Measurements from ENCODE around the gene RNF114. TPM values are rescaled to one million over a fixed set of nuclear protein-coding genes. Genes with fewer than 3 reads are reported as not detected.

Gene RNF114
- total and polyA plus RNA-seq, 2 experiments from 2014 or later: 53.0 to 158 TPM

- Histone ChIP-seq H3K4me3 (no peak overlapping the region), H3K27ac (no peak overlapping the region), H3K27me3 (no peaks in the 10 kb centered on the region), H3K36me3 (no peaks in the 10 kb centered on the region), H3K4me1 (ENCODE audit: low read depth) (peaks cover 12% of the 10 kb centered on the region), H3K9me3 (ENCODE audit: low read depth) (no peaks in the 10 kb centered on the region)
- TF ChIP-seq, protein P1, sequence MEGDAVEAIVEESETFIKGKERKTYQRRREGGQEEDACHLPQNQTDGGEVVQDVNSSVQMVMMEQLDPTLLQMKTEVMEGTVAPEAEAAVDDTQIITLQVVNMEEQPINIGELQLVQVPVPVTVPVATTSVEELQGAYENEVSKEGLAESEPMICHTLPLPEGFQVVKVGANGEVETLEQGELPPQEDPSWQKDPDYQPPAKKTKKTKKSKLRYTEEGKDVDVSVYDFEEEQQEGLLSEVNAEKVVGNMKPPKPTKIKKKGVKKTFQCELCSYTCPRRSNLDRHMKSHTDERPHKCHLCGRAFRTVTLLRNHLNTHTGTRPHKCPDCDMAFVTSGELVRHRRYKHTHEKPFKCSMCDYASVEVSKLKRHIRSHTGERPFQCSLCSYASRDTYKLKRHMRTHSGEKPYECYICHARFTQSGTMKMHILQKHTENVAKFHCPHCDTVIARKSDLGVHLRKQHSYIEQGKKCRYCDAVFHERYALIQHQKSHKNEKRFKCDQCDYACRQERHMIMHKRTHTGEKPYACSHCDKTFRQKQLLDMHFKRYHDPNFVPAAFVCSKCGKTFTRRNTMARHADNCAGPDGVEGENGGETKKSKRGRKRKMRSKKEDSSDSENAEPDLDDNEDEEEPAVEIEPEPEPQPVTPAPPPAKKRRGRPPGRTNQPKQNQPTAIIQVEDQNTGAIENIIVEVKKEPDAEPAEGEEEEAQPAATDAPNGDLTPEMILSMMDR (IDR thresholded peaks at IDR 0.05; ENCODE audit: low read depth, low read length): no peak
- no peak for DNase-seq (ENCODE audit: low read depth in 1 of 2, low spot score in 1 of 2)
These were observed 17.8 kb upstream of the RNF114 start for GRCh38 chr20:49918446-49918845.

GRCh38 chr20:49919009-49919408 lies 17.2 kb upstream of the RNF114 start:
- TF ChIP-seq, protein P1 (IDR thresholded peaks at IDR 0.05; ENCODE audit: low read depth, low read length): no peak
- no peak overlapping the region for H3K27ac ChIP-seq
- H3K9me3 ChIP-seq (ENCODE audit: low read depth): no peaks in the 10 kb centered on the region
- no peaks in the 10 kb centered on the region for H3K27me3 ChIP-seq
- DNase-seq (ENCODE audit: low read depth in 1 of 2, low spot score in 1 of 2): no peak
- H3K36me3 ChIP-seq: no peaks in the 10 kb centered on the region
- H3K4me1 ChIP-seq (ENCODE audit: low read depth): peaks cover 8% of the 10 kb centered on the region
- H3K4me3 ChIP-seq: no peak overlapping the region

DNA sequence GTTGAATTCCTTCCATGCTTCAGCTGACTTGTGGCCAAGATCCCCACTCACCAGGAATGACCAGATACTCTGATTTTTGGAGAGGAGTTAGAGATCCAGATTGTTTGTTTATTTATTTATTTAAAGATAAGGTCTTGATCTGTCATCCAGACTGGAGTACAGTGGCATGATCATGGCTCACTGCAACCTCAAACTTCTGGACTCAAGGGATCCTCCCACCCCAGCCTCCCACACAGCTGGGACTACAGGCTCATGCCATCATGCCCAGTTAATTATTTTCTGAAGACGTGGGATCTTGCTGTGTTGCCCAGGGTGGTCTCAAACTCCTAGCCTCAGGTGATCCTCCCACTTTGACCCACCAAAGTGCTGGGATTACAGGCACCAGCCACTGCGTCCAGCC lies 16.7 kb upstream of the RNF114 start:
- no peaks in the 10 kb centered on the region for H3K36me3 ChIP-seq

GRCh38 chr20:49924247-49924646 lies 11.9 kb upstream of the RNF114 start:
- Histone ChIP-seq H3K4me3 (no peak overlapping the region), H3K27ac (no peak overlapping the region), H3K27me3 (no peaks in the 10 kb centered on the region), H3K36me3 (no peaks in the 10 kb centered on the region), H3K4me1 (ENCODE audit: low read depth) (no peaks in the 10 kb centered on the region), H3K9me3 (ENCODE audit: low read depth) (no peaks in the 10 kb centered on the region)
- TF ChIP-seq, protein P1 (IDR thresholded peaks at IDR 0.05; ENCODE audit: low read depth, low read length): no peak
- DNase-seq (ENCODE audit: low read depth in 1 of 2, low spot score in 1 of 2): no peak

More for the DNA sequence above, 16.7 kb upstream of the RNF114 start:
- Histone ChIP-seq H3K27me3 (no peaks in the 10 kb centered on the region), H3K27ac (no peak overlapping the region), H3K9me3 (ENCODE audit: low read depth) (no peaks in the 10 kb centered on the region), H3K4me1 (ENCODE audit: low read depth) (peaks cover 4% of the 10 kb centered on the region), H3K4me3 (no peak overlapping the region)
- no peak for DNase-seq (ENCODE audit: low read depth in 1 of 2, low spot score in 1 of 2)
- TF ChIP-seq, protein P1 (IDR thresholded peaks at IDR 0.05; ENCODE audit: low read depth, low read length): no peak

DNA sequence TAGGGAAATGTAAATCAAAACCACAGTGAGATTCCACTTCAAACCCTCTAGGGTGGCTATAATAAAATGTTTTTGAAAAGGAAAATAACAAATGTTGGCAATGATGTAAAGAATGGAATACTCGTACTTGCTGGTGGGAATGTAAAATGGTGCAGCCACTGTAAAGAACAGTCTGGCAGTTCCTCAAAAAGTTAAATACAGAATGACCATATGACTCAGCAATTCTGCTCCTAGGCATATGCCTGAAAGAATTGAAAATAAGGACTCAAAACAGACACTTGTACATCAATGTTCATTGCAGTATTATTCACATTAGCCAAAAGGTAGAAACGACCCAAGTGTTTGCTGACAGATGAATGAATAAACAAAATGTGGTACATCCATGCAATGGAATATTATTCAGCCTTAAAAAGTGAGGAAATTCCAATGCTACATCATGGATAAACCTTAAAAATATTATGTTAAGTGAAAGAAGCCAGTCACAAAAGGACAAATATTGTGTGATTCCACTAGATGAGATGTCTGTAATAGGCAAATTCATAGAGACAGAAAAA lies 10.2 kb upstream of the RNF114 start:
- Histone ChIP-seq H3K27me3 (no peaks in the 10 kb centered on the region), H3K4me1 (ENCODE audit: low read depth) (no peaks in the 10 kb centered on the region), H3K9me3 (ENCODE audit: low read depth) (no peaks in the 10 kb centered on the region), H3K27ac (no peak overlapping the region), H3K4me3 (no peak overlapping the region), H3K36me3 (no peaks in the 10 kb centered on the region)
- no peak for DNase-seq (ENCODE audit: low read depth in 1 of 2, low spot score in 1 of 2)
- TF ChIP-seq, protein P1 (IDR thresholded peaks at IDR 0.05; ENCODE audit: low read depth, low read length): no peak
